ENCODE data around the gene KLHL24.
A peak's percentile ranks its signal among the peaks of the same experiment; 100 is the strongest.
"Not testable (repeated sequence)": the region's sequence is repeated elsewhere in the genome, so short reads cannot be mapped to it uniquely, and the experiment has no call there.

Gene KLHL24, protein sequence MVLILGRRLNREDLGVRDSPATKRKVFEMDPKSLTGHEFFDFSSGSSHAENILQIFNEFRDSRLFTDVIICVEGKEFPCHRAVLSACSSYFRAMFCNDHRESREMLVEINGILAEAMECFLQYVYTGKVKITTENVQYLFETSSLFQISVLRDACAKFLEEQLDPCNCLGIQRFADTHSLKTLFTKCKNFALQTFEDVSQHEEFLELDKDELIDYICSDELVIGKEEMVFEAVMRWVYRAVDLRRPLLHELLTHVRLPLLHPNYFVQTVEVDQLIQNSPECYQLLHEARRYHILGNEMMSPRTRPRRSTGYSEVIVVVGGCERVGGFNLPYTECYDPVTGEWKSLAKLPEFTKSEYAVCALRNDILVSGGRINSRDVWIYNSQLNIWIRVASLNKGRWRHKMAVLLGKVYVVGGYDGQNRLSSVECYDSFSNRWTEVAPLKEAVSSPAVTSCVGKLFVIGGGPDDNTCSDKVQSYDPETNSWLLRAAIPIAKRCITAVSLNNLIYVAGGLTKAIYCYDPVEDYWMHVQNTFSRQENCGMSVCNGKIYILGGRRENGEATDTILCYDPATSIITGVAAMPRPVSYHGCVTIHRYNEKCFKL

DNA sequence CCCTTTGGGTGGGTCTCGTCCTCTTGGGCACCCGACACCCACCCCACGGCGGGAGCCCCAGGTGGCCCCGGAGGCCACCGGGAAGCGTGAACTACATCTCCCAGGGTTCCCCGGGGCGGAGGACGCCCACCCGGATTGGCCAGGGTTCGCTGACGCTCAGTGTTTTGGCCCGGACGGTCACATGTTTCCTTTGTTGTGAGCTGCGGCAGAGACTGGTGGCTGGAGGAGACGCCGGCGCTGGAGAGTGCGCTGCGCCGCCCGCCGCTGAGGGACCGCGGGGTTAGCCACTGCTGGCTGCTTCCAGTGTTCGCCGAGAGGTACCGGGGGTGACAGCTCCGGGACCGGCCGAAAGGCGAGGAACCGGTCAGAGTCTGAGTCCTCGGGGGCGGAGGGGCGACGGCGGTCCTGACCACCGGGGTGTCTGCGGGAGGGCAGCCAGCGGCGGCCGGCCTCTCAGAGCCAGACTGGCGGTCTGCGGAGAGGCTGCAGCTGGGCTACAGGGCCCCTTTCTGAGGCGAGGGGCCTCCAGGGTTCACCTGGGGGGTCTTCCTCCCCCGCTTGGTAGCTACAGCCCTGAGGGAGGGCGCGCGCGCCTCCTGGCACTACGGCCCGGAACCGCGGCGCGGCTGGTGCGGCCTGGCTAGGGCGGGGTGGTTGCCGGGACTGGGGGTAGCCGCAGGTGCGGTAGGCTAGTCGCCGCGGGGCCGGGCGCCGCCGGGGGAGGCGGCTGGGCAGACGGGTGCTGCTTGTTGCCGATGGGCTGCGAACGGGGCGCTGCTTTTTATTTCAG lies at the start of gene KLHL24:
Gene KLHL24 (plus strand): TSS at position 193 of the 790 bp plus-strand sequence. CDS start 14,734 bp downstream, outside the sequence.
- peak; percentile 93 for DNase-seq (ENCODE audit: low spot score)

DNA sequence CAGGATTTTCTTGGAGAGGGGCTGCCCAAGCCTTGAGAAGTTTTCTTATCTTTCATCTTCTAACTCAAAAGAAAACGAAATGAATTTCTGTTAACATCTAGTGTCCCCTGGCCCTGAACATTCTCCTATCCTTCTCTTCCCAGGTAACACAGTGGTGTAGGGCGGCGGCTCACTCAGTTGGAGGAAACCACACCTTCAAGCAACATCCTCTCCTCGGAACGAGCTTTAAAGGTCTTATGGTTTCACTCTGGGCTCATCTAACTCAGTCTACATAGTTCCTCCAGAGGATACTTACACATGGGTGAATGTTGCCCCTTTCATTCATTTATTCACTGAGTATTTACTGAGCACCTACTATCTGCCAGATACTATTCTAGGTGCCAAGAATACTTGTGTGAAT lies 48.9 kb upstream of the KLHL24 start:
- no peak for DNase-seq (ENCODE audit: low spot score)

DNA sequence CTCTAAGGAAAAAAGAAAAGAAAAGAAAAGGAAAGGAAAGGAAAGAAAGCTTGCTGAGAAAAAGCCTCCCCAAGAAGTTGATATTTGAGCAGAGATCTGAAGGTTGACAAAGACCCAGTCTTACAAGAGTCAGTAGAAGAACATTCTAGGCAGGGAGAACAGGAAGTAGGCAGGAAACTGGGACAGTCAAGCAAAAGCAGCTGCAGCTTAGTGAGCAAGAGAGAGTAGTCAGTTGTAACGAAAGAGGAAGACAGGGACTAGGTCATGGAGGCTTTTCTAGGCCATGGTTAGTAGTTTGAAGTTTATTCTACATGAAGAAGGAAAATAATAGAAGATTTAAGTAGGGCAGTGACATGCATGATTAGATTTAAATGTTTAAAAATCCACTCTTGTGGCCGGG lies 48.1 kb upstream of the KLHL24 start:
- DNase-seq (ENCODE audit: low spot score): no peak

DNA sequence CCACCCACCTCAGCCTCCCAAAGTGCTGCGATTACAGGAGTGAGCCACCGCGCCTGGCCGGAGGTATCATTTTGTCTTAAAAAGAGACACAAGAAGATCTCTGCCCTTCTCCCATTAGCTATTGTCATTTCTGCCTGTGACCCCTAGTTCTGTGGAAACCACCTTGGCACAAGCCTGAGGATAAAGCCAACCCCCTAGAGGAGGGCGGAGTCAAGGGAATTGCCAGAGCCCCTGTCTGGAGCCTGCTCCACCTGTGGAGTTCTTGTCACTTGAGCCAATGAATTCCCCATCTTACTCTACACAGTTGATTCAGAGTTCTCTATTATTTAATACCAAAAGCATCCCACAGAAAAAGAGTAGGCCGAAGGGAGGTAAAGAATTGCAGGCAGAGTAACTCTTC lies 45.0 kb upstream of the KLHL24 start:
- no peak for DNase-seq (ENCODE audit: low spot score)

DNA sequence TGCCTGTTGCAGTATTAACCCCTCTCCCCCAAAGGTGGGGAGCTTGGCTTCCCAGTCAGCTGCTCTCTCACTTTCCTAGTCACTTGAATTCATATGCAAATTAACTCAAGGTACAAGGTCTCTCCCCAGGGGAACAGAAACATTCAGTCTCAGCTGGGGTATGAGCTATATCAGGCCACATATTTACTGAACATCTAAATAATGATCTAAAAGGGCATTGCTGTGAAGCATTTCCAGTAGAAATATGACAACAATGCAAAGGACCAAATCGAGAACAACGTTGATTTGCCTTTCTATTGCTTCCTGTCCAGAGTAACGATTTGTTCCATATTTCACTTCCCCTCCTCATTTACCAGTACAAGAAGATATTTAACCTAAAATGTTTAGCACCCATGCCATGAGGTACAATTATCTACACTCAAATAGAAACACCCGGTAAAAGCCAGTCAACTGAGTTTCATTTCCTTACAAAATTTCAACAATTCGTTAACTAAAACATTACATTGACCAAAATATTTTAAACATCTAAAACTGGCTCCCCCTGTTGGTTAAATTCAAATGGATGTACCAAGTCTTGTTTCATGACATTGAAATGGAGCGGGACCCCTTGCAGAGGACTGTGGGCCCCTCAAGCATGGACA lies 43.4 kb upstream of the KLHL24 start:
- no peak for DNase-seq (ENCODE audit: low spot score)

DNA sequence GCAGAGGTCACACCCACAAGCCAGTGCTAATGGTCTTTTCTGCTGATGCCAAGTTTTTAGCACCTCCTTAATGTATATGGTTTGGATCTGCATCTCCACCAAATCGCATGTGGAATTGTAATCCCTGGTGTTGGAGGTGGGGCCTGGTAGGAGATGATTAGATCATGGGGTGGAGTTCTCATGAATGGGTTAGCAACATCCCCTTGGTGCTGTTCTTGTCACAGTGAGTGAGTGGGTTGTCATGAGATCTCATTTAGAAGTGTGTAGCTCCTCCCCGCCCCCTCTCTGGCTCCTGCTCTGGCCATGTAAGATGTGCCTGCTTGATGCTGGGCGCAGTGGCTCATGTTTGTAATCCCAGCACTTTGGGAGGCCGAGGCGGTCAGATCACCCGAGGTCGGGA lies 42.6 kb upstream of the KLHL24 start:
- DNase-seq (ENCODE audit: low spot score): no peak

DNA sequence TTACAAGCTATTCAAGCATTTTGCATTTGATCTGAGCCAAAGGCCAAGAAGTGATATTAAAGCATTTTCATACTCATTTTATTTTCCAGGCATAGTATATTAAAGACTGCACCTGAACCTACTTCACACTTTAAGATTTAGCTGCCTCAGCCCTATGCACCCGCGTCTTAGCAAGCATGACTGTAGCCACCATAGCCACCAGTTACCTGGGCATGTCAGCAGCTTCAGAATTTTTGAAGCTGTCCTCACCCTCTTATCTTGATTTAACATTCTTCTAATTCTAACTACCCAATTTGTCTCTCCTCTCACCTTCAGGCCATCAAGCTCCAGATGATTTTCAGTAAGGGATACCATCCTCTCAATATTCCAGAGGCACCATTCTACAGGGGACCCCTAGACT lies 40.8 kb upstream of the KLHL24 start:
- DNase-seq (ENCODE audit: low spot score): no peak

DNA sequence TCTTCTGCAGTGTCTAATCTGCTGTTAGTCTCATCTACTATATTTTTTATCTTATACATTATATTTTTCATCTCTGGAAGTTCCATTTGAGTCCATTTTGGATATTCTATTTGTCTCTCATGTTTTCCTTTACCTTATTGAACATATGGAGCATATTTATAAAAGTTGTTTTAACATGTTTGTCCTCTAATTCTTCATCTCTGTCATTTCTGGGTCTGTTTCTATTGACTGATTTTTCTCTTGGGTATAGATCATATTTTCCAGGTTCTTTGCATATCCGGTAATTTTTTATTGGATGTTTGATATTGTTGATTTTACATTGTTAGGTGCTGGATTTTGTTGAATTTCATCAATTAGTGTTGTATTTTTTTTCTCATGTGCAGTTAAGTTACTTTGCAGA lies 37.5 kb upstream of the KLHL24 start:
- no peak for DNase-seq (ENCODE audit: low spot score)

DNA sequence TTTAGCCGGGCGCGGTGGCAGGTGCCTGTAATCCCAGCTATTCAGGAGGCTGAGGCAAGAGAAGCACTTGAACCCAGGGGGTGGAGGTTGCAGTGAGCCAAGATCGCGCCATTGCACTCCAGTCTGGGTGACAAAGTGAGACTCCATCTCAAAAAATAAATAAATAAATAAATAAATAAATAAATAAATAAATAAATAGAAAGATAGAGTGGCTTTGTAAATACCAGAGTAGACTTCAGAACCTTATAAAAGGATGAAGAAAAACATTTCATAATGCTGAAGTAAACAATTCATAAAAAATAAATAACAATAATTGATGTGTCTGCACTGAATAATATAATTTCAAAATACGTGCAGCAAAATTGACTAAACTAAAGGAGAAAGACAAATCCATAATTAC lies 24.1 kb upstream of the KLHL24 start:
- DNase-seq (ENCODE audit: low spot score): not testable (repeated sequence)

DNA sequence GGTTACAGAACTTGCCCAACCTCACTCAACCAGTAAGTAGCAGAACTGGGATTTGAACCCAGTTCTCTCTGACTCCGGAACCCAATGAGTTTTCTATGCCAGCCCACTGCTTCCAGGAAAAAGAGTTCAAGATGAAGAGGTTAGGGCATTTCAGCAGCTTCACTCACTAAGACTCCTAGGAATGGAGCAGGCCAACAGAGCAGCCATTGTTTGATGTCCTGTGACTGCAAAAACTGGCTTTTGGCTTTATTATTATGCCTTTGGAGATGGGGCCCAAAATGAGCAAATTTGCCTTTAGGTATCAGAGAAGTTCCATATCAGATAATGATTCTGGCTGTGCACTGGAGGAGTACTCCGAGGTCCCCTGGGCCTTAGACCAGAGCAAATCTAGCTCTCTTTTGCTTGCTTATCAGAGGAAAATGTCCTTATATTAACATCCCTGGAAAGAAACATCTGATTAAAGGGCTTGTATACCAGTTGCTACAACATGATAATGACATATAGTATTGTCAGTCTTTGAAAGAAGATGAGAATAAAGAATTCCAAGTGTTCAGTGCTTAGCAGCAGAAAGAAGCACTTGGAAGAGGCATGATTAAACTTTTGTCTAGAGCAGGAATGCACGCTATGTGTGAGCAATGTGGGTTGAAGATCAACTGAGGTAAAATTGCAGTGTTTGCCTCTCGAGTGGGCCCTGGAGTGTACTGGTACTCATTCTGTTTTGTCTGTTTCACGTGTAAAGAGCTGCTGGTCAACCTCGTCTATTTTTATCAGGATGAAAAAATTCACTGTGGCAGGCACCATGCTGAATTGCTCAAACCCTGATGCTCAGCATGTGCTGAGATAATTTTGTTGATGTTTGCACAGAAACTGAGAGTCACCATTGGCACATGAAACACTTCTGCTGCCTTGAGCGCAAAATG lies 21.8 kb upstream of the KLHL24 start:
- DNase-seq (ENCODE audit: low spot score): no peak

DNA sequence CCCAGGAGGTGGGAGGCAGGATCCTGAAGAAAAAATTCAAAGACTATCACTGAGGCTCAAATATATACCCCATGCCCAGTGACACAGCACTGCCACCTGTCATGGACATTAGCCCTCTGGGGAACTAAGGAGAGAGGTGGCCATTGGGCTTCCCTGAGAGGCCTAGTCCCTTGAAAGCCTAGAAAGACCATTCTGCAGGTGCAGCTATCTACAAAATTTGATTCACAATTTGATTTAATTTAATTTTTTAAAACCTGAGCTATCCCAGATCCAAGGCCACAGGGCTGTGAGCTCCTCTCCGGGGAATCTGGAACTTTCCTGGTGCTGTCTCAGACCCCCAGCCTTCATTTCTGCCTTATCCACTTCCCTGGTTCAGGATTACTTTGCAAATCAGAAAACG lies 16.9 kb upstream of the KLHL24 start:
- no peak for DNase-seq (ENCODE audit: low spot score)

DNA sequence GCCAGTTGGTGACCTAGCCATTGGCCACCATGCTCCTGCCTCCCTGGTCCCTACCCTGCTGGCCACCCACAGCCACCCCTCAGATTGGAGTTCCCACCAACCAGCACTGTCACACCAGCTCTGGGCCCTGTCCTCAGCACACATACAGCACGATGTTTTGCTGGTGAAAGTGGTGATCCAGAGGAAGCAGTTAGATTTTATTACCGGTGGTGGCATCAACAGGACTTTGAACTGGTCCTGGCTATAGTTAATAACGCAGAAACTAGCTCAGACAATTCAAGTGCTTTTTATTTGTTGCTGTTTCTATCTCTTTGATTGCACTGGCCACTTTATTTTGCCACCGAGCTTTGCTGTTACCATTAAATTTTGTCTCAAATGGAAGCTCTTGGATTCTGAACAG lies 16.4 kb upstream of the KLHL24 start:
- no peak for DNase-seq (ENCODE audit: low spot score)

DNA sequence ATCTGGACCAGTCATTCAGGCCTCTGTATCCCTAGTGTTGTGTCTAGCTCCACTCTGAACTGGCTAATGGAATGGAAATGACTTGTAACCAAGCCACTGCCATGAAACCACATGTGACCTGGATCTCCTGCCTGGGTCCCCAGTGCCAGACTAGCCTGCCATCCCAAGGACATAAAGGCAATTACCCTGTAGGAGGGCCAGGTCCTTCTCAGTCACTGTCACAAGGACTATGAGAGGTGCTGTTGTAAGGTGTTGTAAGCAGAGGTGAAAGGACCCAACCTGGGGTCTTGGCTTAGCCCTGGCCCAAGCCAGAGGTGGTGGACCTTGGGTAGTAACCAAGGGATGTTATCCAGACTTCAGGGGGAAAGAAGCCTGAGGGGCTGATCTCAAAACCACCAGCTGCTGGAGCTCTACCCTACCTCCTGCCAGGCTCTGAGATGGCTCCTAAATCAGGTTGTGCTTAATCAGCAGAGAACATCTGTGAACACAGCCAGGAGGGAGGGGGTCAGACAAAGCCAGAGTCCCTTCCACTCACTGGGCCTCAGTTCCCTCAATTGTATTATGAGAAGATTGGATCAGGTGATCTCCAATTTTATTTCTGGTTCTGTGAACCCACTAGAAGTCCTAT lies 15.7 kb upstream of the KLHL24 start:
- DNase-seq (ENCODE audit: low spot score): no peak

DNA sequence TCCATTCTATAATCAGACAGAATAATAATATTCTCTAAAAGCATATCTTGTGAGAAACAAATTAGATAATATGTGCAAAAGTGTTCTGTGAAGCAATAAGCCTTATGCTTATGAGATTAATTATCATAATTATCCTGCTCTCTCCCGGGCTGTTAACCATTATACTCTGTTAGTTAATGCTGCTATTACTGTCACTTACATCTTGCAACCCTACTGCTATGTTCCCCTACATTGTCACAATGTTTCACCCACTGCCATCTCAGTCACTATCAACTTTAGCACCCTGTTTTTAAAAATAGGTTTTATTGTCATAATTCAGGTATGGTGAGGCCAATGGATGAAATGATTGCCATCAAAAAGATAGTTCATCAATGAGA lies 15.2 kb upstream of the KLHL24 start:
- DNase-seq (ENCODE audit: low spot score): no peak

DNA sequence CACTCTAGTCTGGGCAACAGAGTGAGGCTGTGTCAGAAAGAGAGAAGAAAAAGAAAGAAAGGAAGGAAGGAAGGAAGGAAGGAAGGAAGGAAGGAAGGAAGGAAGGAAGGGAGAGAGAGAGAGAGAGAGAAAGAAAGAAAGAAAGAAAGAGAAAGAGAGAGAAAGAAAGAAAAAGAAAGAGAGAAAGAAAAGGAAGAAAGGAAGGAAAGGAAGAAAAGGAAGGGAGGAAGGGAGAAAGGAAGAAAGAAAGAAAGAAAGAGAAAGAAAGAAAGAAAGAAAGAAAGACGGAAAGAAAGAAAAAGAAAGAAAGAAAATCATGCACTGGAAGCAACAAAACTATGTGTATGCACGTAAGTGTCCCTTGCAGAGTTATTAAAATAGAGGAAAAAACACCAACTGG lies 12.9 kb upstream of the KLHL24 start:
- not testable (repeated sequence) for DNase-seq (ENCODE audit: low spot score)

DNA sequence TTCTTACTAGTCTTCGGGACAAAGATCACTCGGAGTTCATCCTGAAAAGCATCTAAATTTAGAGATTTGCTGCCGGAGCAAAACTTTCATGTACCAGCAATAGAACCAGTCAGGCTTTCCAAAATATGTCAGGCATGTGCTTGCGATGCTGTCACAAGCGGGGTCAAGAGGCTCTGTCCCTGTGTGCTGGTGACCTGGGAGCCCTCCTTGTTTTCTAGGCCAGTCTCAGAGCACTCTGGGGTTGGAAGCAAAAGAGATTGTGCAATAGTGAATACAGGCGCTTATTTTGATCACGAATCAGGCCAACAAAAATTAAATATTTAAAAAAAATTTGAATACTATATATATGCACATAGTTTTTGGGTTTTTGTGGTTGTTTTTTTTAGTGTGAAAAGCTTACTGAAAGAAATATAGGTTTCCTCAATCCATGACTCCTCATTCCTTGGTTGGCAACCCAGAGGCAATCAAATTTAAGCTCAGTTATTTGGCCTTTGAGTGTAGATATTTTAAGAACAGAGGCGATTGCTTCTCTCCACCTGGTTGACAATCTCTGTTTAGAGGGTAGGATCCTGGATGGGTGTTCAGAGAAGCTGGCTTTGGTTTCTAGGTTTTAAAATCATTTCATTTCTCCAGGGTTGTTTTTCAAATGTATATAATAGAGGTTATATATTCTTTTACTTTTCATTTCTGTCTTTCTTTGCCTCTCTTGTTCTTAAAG lies 8.4 kb upstream of the KLHL24 start:
- DNase-seq (ENCODE audit: low spot score): no peak

DNA sequence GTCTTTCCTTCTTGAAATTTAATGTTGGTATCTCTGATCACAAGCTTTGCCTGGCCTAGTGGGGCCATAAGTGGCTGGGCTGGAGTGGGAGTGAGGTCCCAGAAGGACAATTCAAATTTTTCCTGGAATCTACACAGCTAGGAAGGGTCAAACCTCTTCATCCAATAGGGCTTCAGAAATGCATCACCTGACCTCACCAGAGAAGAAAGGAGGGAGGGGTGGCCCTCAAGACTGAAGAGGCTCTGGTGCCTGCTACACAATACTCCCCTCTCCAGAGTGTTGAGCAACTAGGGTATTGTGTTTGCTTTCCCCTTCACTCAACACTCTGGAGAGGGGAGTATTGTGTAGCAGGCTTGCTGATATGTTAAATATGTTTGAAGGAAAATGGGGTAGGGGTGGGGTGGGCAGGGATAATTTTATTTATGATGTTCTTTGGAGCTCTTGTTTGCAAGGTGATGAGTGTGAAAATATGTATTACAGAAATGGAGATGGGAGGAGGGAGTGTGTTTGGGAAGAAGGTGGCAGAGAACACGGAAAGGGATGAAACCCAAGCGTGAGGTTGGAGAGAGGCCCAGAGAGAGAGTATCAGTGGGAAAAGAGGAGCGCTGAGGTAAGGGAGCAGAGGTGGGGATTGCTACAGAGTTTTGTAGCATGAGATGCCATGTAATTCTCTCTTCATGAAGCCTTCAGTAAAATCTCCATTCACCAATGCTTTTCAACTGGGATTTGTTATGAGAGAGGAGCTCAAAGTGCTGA lies 5.7 kb upstream of the KLHL24 start:
- no peak for DNase-seq (ENCODE audit: low spot score)

DNA sequence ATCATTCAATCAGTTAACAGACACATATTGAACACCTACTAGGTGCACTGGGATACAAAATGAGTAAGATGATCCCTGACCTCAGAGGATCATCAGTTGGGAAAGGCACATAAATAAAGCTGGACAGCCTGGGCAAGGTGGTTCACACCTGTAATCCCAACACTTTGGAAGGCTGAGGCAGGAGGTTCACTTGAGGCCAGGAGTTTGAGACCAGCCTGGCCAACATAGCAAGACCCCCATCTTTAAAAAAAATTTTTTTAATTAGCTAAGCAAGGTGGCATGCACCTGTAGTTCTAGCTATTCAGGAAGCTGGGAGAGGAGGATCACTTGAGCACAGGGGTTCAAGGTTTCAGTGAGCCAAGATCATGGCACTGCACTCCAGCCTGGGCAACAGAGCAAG lies 3.7 kb upstream of the KLHL24 start:
- DNase-seq (ENCODE audit: low spot score): no peak

DNA sequence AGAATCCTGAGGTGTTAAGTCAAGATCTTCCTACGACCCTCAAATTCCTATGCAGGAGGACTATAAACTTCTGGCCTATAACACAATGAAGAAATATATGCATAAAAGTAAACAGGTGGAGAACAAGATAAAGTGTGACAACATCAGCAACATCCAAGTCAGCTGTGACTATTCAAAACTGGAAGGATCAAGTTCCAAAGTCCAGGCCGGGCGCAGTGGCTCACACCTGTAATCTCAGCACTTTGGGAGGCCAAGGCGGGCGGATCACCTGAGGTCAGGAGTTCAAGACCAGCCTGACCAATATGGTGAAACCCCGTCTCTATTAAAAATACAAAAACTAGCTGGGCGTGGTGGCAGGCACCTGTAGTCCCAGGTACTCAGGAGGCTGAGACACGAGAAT lies 2.7 kb upstream of the KLHL24 start:
- not testable (repeated sequence) for DNase-seq (ENCODE audit: low spot score)

DNA sequence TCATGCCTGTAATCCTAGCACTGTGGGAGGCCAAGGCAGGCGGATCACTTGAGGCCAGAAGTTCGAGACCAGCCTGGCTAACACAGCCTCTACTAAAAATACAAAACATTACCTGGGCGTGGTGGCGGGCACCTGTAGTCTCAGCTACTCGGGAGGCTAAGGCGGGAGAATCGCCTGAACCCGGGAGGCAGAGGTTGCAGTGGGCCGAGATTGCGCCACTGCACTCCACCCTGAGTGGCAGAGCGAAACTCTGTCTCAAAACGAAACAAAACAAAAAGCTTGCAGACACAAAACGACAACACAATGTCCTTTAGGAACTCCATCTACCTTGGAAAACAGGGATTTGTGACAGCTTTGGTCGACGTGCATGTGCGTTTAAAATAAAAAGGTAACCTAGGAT lies 716 bp upstream of the KLHL24 start:
- DNase-seq (ENCODE audit: low spot score): no peak
